MM.1S (cell line): Measurements from ENCODE around the gene ADD1.

Experiments used
- DNase-seq: peaks from one replicate; pipeline ENCODE4 v3.0.0-alpha.2; 2015
- H2AFZ ChIP-seq: fragments of 300-600 bp; sonication (generic); 2 replicates; pipeline ENCODE4 v1.6.0; 2016; ENCODE audit warnings: antibody characterized with exemption, low read length
- H3F3A ChIP-seq: fragments of 300-600 bp; sonication (generic); 2 replicates; pipeline ENCODE4 v1.6.1; 2016; ENCODE audit warnings: mild to moderate bottlenecking, antibody characterized with exemption, low read length, moderate library complexity, mixed read lengths; ENCODE audit not compliant: insufficient read depth
- H3K27ac ChIP-seq: fragments of 300-600 bp; sonication (generic); 2 replicates; pipeline ENCODE4 v1.5.1; 2016; ENCODE audit warnings: mild to moderate bottlenecking, low read length
- H3K27me3 ChIP-seq: fragments of 300-600 bp; sonication (generic); replicated peaks from 2 replicates; pipeline ENCODE4 v1.6.0; 2016; ENCODE audit warnings: low read length; ENCODE audit not compliant: insufficient read depth
- H3K36me3 ChIP-seq: fragments of 300-600 bp; sonication (generic); replicated peaks from 2 replicates; pipeline ENCODE4 v1.6.1; 2016; ENCODE audit warnings: mild to moderate bottlenecking, low read length, mixed read lengths; ENCODE audit not compliant: insufficient read depth
- H3K4me1 ChIP-seq: fragments of 300-600 bp; sonication (generic); 2 replicates; pipeline ENCODE4 v1.6.1; 2016; ENCODE audit warnings: low read length, mixed read lengths
- H3K4me2 ChIP-seq: fragments of 300-600 bp; sonication (generic); 2 replicates; pipeline ENCODE4 v1.6.0; 2016; ENCODE audit warnings: low read depth, low read length
- H3K4me3 ChIP-seq: fragments of 300-600 bp; sonication (generic); 2 replicates; pipeline ENCODE4 v1.5.1; 2016; ENCODE audit warnings: low read length, mixed read lengths
- H3K79me2 ChIP-seq: fragments of 300-600 bp; sonication (generic); 2 replicates; pipeline ENCODE4 v1.6.1; 2016; ENCODE audit warnings: mixed run types, low read length, mixed read lengths
- H3K9ac ChIP-seq: fragments of 300-600 bp; sonication (generic); 2 replicates; pipeline ENCODE4 v1.6.1; 2016; ENCODE audit warnings: low read length, mixed read lengths
- H3K9me2 ChIP-seq: fragments of 300-600 bp; sonication (generic); replicated peaks from 2 replicates; pipeline ENCODE4 v1.6.1; 2016; ENCODE audit warnings: mild to moderate bottlenecking, low read length, mixed read lengths; ENCODE audit not compliant: insufficient read depth
- H3K9me3 ChIP-seq: fragments of 300-600 bp; sonication (generic); replicated peaks from 2 replicates; pipeline ENCODE4 v1.6.1; 2016; ENCODE audit warnings: mild to moderate bottlenecking, low read length, mixed read lengths; ENCODE audit not compliant: insufficient read depth
- H4K20me1 ChIP-seq: fragments of 300-600 bp; sonication (generic); 2 replicates; pipeline ENCODE4 v1.6.1; 2016; ENCODE audit warnings: mild to moderate bottlenecking, low read length, moderate library complexity, mixed read lengths; ENCODE audit not compliant: insufficient read depth
- EZH2 ChIP-seq: fragments of 300-600 bp; sonication (generic); optimal IDR thresholded peaks from 2 replicates; pipeline ENCODE3; 2017; ENCODE audit warnings: low read depth, mild to moderate bottlenecking, antibody characterized with exemption, low read length, mixed read lengths
- EZH2phosphoT487 ChIP-seq: fragments of 300-600 bp; sonication (generic); IDR thresholded peaks from 2 replicates; pipeline ENCODE4 v1.6.1; 2018; ENCODE audit warnings: antibody characterized with exemption, low read length
- TF ChIP-seq, protein P1 (sequence below): fragments of 300-600 bp; sonication (generic); IDR thresholded peaks from 2 replicates; pipeline ENCODE4 v1.5.1; 2016; ENCODE audit warnings: antibody characterized with exemption, low read length, mixed read lengths

ADD1 gene

DNA sequence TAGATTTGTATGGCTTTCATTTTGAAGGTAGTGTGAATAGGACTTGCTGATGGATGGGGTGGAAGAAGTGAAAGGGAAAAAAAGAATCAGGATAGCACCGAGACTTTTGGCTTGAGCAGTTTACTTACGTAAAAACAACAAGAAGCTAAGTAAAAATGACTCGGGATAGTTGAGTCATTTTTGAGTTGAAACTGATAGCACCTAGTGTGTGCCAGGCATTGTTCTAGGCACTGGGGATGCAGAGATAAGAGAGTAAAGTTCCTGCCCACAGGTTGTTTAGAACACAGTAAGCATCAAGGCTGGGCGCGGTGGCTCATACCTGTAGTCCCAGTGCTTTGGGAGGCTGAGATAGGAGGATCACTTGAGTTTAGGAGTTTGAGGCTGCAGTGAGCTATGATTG, 34.7 kb downstream of the ADD1 start:
- H4K20me1 ChIP-seq = no peaks in the 10 kb centered on the region
- H3K79me2 ChIP-seq = peaks cover 55% of the 10 kb centered on the region
- no peak for TF ChIP-seq EZH2
- H3K9ac ChIP-seq = no peak overlapping the region
- H2AFZ ChIP-seq = no peak overlapping the region
- H3K27ac ChIP-seq = no peak overlapping the region
- no peaks in the 10 kb centered on the region; the same call in 1 of the 2 replicates for H3F3A ChIP-seq
- no peaks in the 10 kb centered on the region for H3K9me2 ChIP-seq
- H3K4me2 ChIP-seq = no peak overlapping the region
- no peaks in the 10 kb centered on the region for H3K4me1 ChIP-seq
- DNase-seq = no peak
- no peaks in the 10 kb centered on the region for H3K36me3 ChIP-seq
- H3K9me3 ChIP-seq = no peaks in the 10 kb centered on the region
- no peaks in the 10 kb centered on the region for H3K27me3 ChIP-seq
- H3K4me3 ChIP-seq = no peak overlapping the region

DNA sequence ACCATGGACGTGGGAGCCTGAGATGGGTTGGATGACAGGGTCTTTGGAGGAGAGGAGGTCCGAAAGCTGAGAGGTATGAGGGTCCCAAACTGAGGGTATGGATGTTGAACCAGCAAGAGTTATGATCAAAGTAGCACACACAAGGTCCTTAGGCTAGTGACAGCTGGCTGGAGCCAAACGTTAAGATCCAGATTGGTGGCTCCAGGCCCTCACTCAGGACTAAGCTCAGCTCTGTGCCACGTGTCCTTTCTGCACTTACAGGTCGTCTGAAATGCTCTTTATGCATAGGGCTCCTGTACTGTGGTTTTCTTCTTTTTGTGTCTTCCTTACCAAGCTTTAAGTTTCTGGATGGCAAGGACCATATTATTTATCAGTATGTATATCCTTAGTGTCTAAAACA, 35.4 kb downstream of the ADD1 start:
- no peaks in the 10 kb centered on the region for H3K9me3 ChIP-seq
- no peak overlapping the region for H3K9ac ChIP-seq
- H3K4me3 ChIP-seq = no peak overlapping the region
- no peak for DNase-seq
- no peak overlapping the region for H3K4me2 ChIP-seq
- no peak for TF ChIP-seq EZH2
- TF ChIP-seq, protein P1, sequence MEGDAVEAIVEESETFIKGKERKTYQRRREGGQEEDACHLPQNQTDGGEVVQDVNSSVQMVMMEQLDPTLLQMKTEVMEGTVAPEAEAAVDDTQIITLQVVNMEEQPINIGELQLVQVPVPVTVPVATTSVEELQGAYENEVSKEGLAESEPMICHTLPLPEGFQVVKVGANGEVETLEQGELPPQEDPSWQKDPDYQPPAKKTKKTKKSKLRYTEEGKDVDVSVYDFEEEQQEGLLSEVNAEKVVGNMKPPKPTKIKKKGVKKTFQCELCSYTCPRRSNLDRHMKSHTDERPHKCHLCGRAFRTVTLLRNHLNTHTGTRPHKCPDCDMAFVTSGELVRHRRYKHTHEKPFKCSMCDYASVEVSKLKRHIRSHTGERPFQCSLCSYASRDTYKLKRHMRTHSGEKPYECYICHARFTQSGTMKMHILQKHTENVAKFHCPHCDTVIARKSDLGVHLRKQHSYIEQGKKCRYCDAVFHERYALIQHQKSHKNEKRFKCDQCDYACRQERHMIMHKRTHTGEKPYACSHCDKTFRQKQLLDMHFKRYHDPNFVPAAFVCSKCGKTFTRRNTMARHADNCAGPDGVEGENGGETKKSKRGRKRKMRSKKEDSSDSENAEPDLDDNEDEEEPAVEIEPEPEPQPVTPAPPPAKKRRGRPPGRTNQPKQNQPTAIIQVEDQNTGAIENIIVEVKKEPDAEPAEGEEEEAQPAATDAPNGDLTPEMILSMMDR = no peak
- TF ChIP-seq EZH2phosphoT487 = no peak
- H3K27ac ChIP-seq = no peak overlapping the region
- no peaks in the 10 kb centered on the region; the same call in 1 of the 2 replicates for H3F3A ChIP-seq
- H3K79me2 ChIP-seq = peaks cover 48% of the 10 kb centered on the region
- no peak overlapping the region for H2AFZ ChIP-seq
- H3K27me3 ChIP-seq = no peaks in the 10 kb centered on the region
- H4K20me1 ChIP-seq = no peaks in the 10 kb centered on the region
- H3K4me1 ChIP-seq = no peaks in the 10 kb centered on the region
- H3K9me2 ChIP-seq = no peaks in the 10 kb centered on the region
- H3K36me3 ChIP-seq = 0 out of 2 replicates have a peak, but pooled peaks cover 1% of the 10 kb centered on the region

DNA sequence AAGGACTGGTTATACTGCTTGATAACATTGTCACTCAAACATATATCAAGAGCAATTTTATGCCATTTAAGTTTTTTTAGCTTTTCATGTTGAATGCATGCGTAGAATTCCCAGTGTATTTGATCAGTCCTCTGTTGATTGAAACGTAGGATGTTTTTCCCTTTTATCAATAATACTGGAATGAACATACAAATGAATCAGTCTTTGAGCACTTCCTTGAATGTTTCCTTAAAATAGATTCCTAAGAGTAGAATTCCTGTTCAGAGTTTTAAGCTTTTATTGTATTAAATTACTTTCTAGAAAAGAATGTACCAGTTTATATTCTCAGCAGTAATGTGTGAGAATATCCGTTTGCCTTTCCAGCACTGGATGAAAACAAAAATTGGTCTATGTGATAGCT, 37.8 kb downstream of the ADD1 start:
- H3K4me2 ChIP-seq = no peak overlapping the region

DNA sequence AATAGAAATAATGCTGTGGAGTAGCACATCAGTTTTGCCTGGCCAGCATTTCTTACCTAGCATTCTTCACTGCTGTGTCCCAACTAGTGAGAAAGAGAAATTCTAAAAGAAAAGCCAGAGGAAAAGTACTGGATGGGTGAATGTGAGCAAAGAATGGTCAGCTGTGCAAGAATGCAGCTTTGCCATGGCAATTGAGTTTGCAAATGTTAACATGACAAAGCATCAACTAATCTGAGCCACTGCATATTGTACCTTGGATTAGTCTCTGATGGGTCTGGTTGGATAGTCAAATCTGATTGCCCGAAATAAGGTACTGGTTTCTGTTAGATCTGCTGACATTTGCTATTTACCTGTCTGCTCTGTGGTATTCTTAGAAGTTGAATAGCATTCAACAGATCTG, 38.7 kb downstream of the ADD1 start:
- H3K4me1 ChIP-seq = no peaks in the 10 kb centered on the region
- H3K9me3 ChIP-seq = no peaks in the 10 kb centered on the region
- no peak for DNase-seq
- no peaks in the 10 kb centered on the region for H3K27me3 ChIP-seq
- no peaks in the 10 kb centered on the region; the same call in 1 of the 2 replicates for H3F3A ChIP-seq
- H3K79me2 ChIP-seq = peaks cover 21% of the 10 kb centered on the region
- no peak overlapping the region for H2AFZ ChIP-seq
- no peak overlapping the region for H3K9ac ChIP-seq
- H3K4me3 ChIP-seq = no peak overlapping the region
- no peak overlapping the region for H3K4me2 ChIP-seq
- no peaks in the 10 kb centered on the region for H3K9me2 ChIP-seq
- TF ChIP-seq, protein P1 = no peak
- TF ChIP-seq EZH2phosphoT487 (no peak), EZH2 (no peak)
- H3K27ac ChIP-seq = no peak overlapping the region
- peaks cover 7% of the 10 kb centered on the region; the same call in 1 of the 2 replicates for H3K36me3 ChIP-seq
- H4K20me1 ChIP-seq = no peaks in the 10 kb centered on the region

More for the DNA sequence above, 37.8 kb downstream of the ADD1 start:
- Histone ChIP-seq H4K20me1 (no peaks in the 10 kb centered on the region), H3K9me3 (no peaks in the 10 kb centered on the region), H3K9ac (no peak overlapping the region), H3F3A (no peaks in the 10 kb centered on the region; the same call in 1 of the 2 replicates), H3K4me1 (no peaks in the 10 kb centered on the region), H3K36me3 (peaks cover 7% of the 10 kb centered on the region; the same call in 1 of the 2 replicates), H3K27me3 (no peaks in the 10 kb centered on the region), H2AFZ (no peak overlapping the region), H3K27ac (no peak overlapping the region), H3K79me2 (peaks cover 26% of the 10 kb centered on the region), H3K4me3 (no peak overlapping the region), H3K9me2 (no peaks in the 10 kb centered on the region)
- TF ChIP-seq EZH2 (no peak), EZH2phosphoT487 (no peak)
- TF ChIP-seq, protein P1 = no peak
- DNase-seq = no peak
